ENCODE results near the gene SLIT3. TPM values are rescaled to one million over a fixed set of nuclear protein-coding genes. Genes with fewer than 3 reads are reported as not detected.

The SLIT3 gene
- total RNA-seq, 4 donors from 2014 or later = 0.72 to 37.4 (median 5.3) TPM

- Histone ChIP-seq H3K9me3 (no peaks in the 10 kb centered on the region), H3K27me3 (peaks cover 0 to 42% (median 0%) of the 10 kb centered on the region in 4 donors), H3K4me3 (no peak overlapping the region), H3K36me3 (no peaks in the 10 kb centered on the region), H3K27ac (no peak overlapping the region), H3K4me1 (no peaks in the 10 kb centered on the region)
- intact Hi-C loops (cut with DNase I) = no loop called here
- no peak for DNase-seq
- TF ChIP-seq CTCF (IDR thresholded peaks at IDR 0.05) (no peak), POLR2A (IDR thresholded peaks at IDR 0.05) (no peak)
- 67 to 73% methylated on average over 16 to 19 of the region's 25 CpGs for WGBS, 2 donors
These were observed 456.7 kb downstream of the SLIT3 start for GRCh38 chr5:168844016-168844921.

GRCh38 chr5:168843277-168844015 lies 457.5 kb downstream of the SLIT3 start:
- no peaks in the 10 kb centered on the region for H3K9me3 ChIP-seq
- intact Hi-C loops (cut with DNase I) = no loop called here
- no peak for DNase-seq
- H3K27ac ChIP-seq = no peak overlapping the region
- H3K4me1 ChIP-seq = no peaks in the 10 kb centered on the region
- H3K4me3 ChIP-seq = no peak overlapping the region
- 66 to 75% methylated on average over 7 of the region's 7 CpGs for WGBS, 2 donors
- no peaks in the 10 kb centered on the region for H3K36me3 ChIP-seq
- TF ChIP-seq CTCF (IDR thresholded peaks at IDR 0.05) = no peak
- no peak for TF ChIP-seq POLR2A (IDR thresholded peaks at IDR 0.05)
- peaks cover 0 to 42% (median 0%) of the 10 kb centered on the region in 4 donors for H3K27me3 ChIP-seq

- Histone ChIP-seq H3K4me1 (no peaks in the 10 kb centered on the region), H3K9me3 (no peaks in the 10 kb centered on the region), H3K36me3 (no peaks in the 10 kb centered on the region), H3K27ac (no peak overlapping the region), H3K4me3 (no peak overlapping the region), H3K27me3 (peaks cover 0 to 38% (median 0%) of the 10 kb centered on the region in 4 donors)
- 65 to 77% methylated on average over 9 of the region's 9 CpGs for WGBS, 2 donors
- intact Hi-C loops (cut with DNase I) = no loop called here
- TF ChIP-seq POLR2A (IDR thresholded peaks at IDR 0.05) (no peak), CTCF (IDR thresholded peaks at IDR 0.05) (no peak)
- no peak for DNase-seq
These were observed 458.3 kb downstream of the SLIT3 start for GRCh38 chr5:168842571-168843205.

GRCh38 chr5:168837852-168838251 lies 463.1 kb downstream of the SLIT3 start:
- WGBS, 2 donors = 69 to 86% methylated on average over 3 of the region's 3 CpGs
- Histone ChIP-seq H3K4me1 (no peaks in the 10 kb centered on the region), H3K4me3 (no peak overlapping the region), H3K27ac (no peak overlapping the region), H3K9me3 (no peaks in the 10 kb centered on the region), H3K36me3 (no peaks in the 10 kb centered on the region), H3K27me3 (peaks cover 0 to 4% (median 0%) of the 10 kb centered on the region in 4 donors)
- TF ChIP-seq CTCF (IDR thresholded peaks at IDR 0.05) (no peak), POLR2A (IDR thresholded peaks at IDR 0.05) (no peak)
- intact Hi-C loops (cut with DNase I) = no loop called here
- no peak for DNase-seq
